HEK293 (cell line): ENCODE measurements around the gene CNKSR2.

ENCODE experiments used
- CTCF ChIA-PET: fragments of 350-600 bp; formaldehyde crosslinking; extraction: SDS; loops from one replicate; lab custom pipeline; 2021; ENCODE audit warnings: antibody characterized with exemption; lab: Yijun Ruan, JAX
- POLR2A ChIA-PET: fragments of 300-600 bp; formaldehyde crosslinking; extraction: SDS; loops from one replicate; lab custom pipeline; 2020; ENCODE audit warnings: antibody characterized with exemption, inconsistent platforms; lab: Yijun Ruan, JAX
- H3K27ac ChIP-seq: fragments of 200-500 bp; sonication (Bioruptor generic); 2 replicates; pipeline ENCODE4 v1.5.1; 2014; ENCODE audit warnings: low read depth, low read length, control low read depth, inconsistent platforms; ENCODE audit errors: extremely low read depth
- H3K36me3 ChIP-seq, 2 experiments: fragments of 200-500 bp in 1 of 2; sonication (Bioruptor generic) in 1 of 2; 1 replicate in 1 of 2; 2 replicates in 1 of 2; pipeline ENCODE4 v1.5.1; 2014 to 2017; ENCODE audit warnings: inconsistent platforms in 2 of 2, low read length in 2 of 2; ENCODE audit not compliant: control insufficient read depth in 2 of 2, insufficient read depth in 1 of 2
- H3K4me1 ChIP-seq: fragments of 200-500 bp; sonication (Bioruptor generic); 2 replicates; pipeline ENCODE4 v1.5.1; 2014; ENCODE audit warnings: mild to moderate bottlenecking, low read length, inconsistent platforms; ENCODE audit not compliant: control insufficient read depth, insufficient read depth
- H3K4me3 ChIP-seq: 2 replicates; pipeline ENCODE4 v1.5.1; 2011; ENCODE audit warnings: low read depth, mild to moderate bottlenecking, control low read depth, low read length, moderate library complexity
- H3K9me3 ChIP-seq: fragments of 200-500 bp; sonication (Bioruptor generic); 2 replicates; pipeline ENCODE4 v1.5.1; 2014; ENCODE audit warnings: low read depth, low read length, inconsistent platforms; ENCODE audit not compliant: control insufficient read depth, insufficient read depth
- CTCF ChIP-seq: fragments of 450-650 bp; formaldehyde crosslinking; IDR thresholded peaks from 2 replicates; pipeline ENCODE4 v1.5.1; 2016; ENCODE audit warnings: missing biosample characterization, missing genetic modification characterization
- GLIS1 ChIP-seq: fragments of 450-650 bp; formaldehyde crosslinking; IDR thresholded peaks from 2 replicates; pipeline ENCODE4 v1.5.1; 2016; ENCODE audit warnings: missing biosample characterization, missing genetic modification characterization
- KLF10 ChIP-seq: fragments of 450-650 bp; IDR thresholded peaks from 2 replicates; pipeline ENCODE4 v1.5.1; 2018; ENCODE audit warnings: missing biosample characterization, mild to moderate bottlenecking, missing genetic modification characterization
- KLF17 ChIP-seq: fragments of 450-650 bp; formaldehyde crosslinking; IDR thresholded peaks from 2 replicates; pipeline ENCODE4 v1.5.1; 2016; ENCODE audit warnings: missing biosample characterization, missing genetic modification characterization
- KLF9 ChIP-seq: fragments of 450-650 bp; formaldehyde crosslinking; IDR thresholded peaks from 2 replicates; pipeline ENCODE4 v1.5.1; 2016; ENCODE audit warnings: missing biosample characterization, missing genetic modification characterization, low read depth
- REPIN1 ChIP-seq: fragments of 450-650 bp; formaldehyde crosslinking; IDR thresholded peaks from 2 replicates; pipeline ENCODE4 v1.5.1; 2017; ENCODE audit warnings: missing biosample characterization, missing genetic modification characterization, low read depth
- SALL2 ChIP-seq: fragments of 450-650 bp; formaldehyde crosslinking; IDR thresholded peaks from 2 replicates; pipeline ENCODE4 v1.5.0; 2017; ENCODE audit warnings: missing biosample characterization, mild to moderate bottlenecking, missing genetic modification characterization, borderline replicate concordance
- YY1 ChIP-seq: fragments of 450-650 bp; formaldehyde crosslinking; IDR thresholded peaks from 2 replicates; pipeline ENCODE4 v1.5.1; 2018; ENCODE audit warnings: missing biosample characterization, missing genetic modification characterization
- ZBTB8A ChIP-seq: fragments of 450-650 bp; formaldehyde crosslinking; IDR thresholded peaks from 2 replicates; pipeline ENCODE4 v1.5.1; 2016; ENCODE audit warnings: missing biosample characterization, missing genetic modification characterization
- ZEB2 ChIP-seq: fragments of 450-650 bp; formaldehyde crosslinking; IDR thresholded peaks from 2 replicates; pipeline ENCODE4 v1.5.1; 2016; ENCODE audit warnings: missing biosample characterization, missing genetic modification characterization
- ZFP3 ChIP-seq: fragments of 450-650 bp; formaldehyde crosslinking; IDR thresholded peaks from 2 replicates; pipeline ENCODE4 v1.5.1; 2016; ENCODE audit warnings: low read depth, missing biosample characterization, missing genetic modification characterization
- ZFP69B ChIP-seq: fragments of 450-650 bp; formaldehyde crosslinking; IDR thresholded peaks from 2 replicates; pipeline ENCODE4 v1.5.1; 2016; ENCODE audit warnings: missing biosample characterization, missing genetic modification characterization
- ZNF114 ChIP-seq: fragments of 450-650 bp; formaldehyde crosslinking; IDR thresholded peaks from 2 replicates; pipeline ENCODE4 v1.5.0; 2017; ENCODE audit warnings: missing biosample characterization, missing genetic modification characterization
- ZNF146 ChIP-seq: fragments of 450-650 bp; formaldehyde crosslinking; IDR thresholded peaks from 2 replicates; pipeline ENCODE4 v1.5.1; 2016; ENCODE audit warnings: missing biosample characterization, missing genetic modification characterization
- ZNF157 ChIP-seq: fragments of 450-650 bp; formaldehyde crosslinking; IDR thresholded peaks from 2 replicates; pipeline ENCODE4 v1.5.1; 2016; ENCODE audit warnings: missing biosample characterization, missing genetic modification characterization
- ZNF169 ChIP-seq: fragments of 450-650 bp; formaldehyde crosslinking; IDR thresholded peaks from 2 replicates; pipeline ENCODE4 v1.5.1; 2016; ENCODE audit warnings: missing biosample characterization, missing genetic modification characterization
- ZNF174 ChIP-seq: fragments of 450-650 bp; formaldehyde crosslinking; IDR thresholded peaks from 2 replicates; pipeline ENCODE4 v1.5.0; 2017; ENCODE audit warnings: missing biosample characterization, mild to moderate bottlenecking, missing genetic modification characterization
- ZNF223 ChIP-seq: fragments of 450-650 bp; formaldehyde crosslinking; IDR thresholded peaks from 2 replicates; pipeline ENCODE4 v1.5.1; 2016; ENCODE audit warnings: missing biosample characterization, missing genetic modification characterization
- ZNF248 ChIP-seq: fragments of 450-650 bp; formaldehyde crosslinking; IDR thresholded peaks from 2 replicates; pipeline ENCODE4 v1.5.1; 2017; ENCODE audit warnings: missing biosample characterization, missing genetic modification characterization
- ZNF280C ChIP-seq: fragments of 450-650 bp; formaldehyde crosslinking; IDR thresholded peaks from 2 replicates; pipeline ENCODE4 v1.5.1; 2016; ENCODE audit warnings: missing biosample characterization, missing genetic modification characterization
- ZNF341 ChIP-seq: fragments of 450-650 bp; formaldehyde crosslinking; IDR thresholded peaks from 2 replicates; pipeline ENCODE4; 2016; ENCODE audit warnings: low read depth, missing biosample characterization, missing genetic modification characterization
- ZNF398 ChIP-seq: fragments of 450-650 bp; formaldehyde crosslinking; IDR thresholded peaks from 2 replicates; pipeline ENCODE4 v1.5.1; 2017; ENCODE audit warnings: missing biosample characterization, missing genetic modification characterization
- ZNF416 ChIP-seq: fragments of 450-650 bp; formaldehyde crosslinking; IDR thresholded peaks from 2 replicates; pipeline ENCODE4 v1.5.1; 2016; ENCODE audit warnings: missing biosample characterization, missing genetic modification characterization
- ZNF426 ChIP-seq: fragments of 450-650 bp; formaldehyde crosslinking; IDR thresholded peaks from 2 replicates; pipeline ENCODE4 v1.5.1; 2017; ENCODE audit warnings: missing biosample characterization, missing genetic modification characterization, mild to moderate bottlenecking, inconsistent platforms, moderate library complexity
- ZNF473 ChIP-seq: fragments of 450-650 bp; formaldehyde crosslinking; IDR thresholded peaks from 2 replicates; pipeline ENCODE4 v1.5.1; 2017; ENCODE audit warnings: missing biosample characterization, missing genetic modification characterization
- ZNF530 ChIP-seq: fragments of 450-650 bp; formaldehyde crosslinking; IDR thresholded peaks from 2 replicates; pipeline ENCODE4 v1.5.1; 2016; ENCODE audit warnings: low read depth, missing biosample characterization, missing genetic modification characterization
- ZNF555 ChIP-seq: fragments of 450-650 bp; formaldehyde crosslinking; conservative IDR thresholded peaks from 2 replicates; pipeline ENCODE4 v1.5.1; 2017; ENCODE audit warnings: missing biosample characterization, mild to moderate bottlenecking, missing genetic modification characterization, inconsistent platforms
- ZNF558 ChIP-seq: fragments of 450-650 bp; formaldehyde crosslinking; IDR thresholded peaks from 2 replicates; pipeline ENCODE4 v1.5.1; 2016; ENCODE audit warnings: missing biosample characterization, missing genetic modification characterization
- ZNF707 ChIP-seq: fragments of 450-650 bp; formaldehyde crosslinking; IDR thresholded peaks from 2 replicates; pipeline ENCODE4 v1.5.1; 2016; ENCODE audit warnings: missing biosample characterization, missing genetic modification characterization

CNKSR2 gene

DNA sequence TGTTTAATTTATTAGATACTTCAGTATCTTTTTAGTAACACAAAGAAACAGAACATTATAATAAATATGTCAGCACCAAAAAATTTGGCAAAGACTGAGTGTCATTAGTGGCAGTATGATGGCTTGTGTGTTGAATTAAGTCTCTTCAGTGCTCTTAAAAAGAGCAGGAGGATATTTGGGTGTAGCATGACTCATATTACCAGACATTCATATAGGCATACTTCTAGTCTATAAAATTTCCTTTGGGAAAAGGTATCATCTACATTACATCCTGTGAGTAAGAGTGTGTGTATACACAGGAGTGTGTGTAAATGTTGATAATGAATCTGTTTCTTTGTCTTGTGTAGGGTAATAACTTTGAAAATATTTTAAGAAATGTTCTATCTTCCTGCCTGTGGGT, 135.7 kb downstream of the CNKSR2 start:
- no peaks in the 10 kb centered on the region for H3K9me3 ChIP-seq
- no peak overlapping the region for H3K4me3 ChIP-seq
- H3K36me3 ChIP-seq: no peaks in the 10 kb centered on the region
- no peak overlapping the region for H3K27ac ChIP-seq
- POLR2A ChIA-PET: no interaction called here
- CTCF ChIA-PET: no interaction called here
- H3K4me1 ChIP-seq: no peaks in the 10 kb centered on the region
- TF ChIP-seq ZNF174: no peak
- no peak for TF ChIP-seq ZNF114
- no peak for TF ChIP-seq ZNF555
- no peak for TF ChIP-seq ZNF169
- no peak for TF ChIP-seq ZNF248 (tag by site-specific recombination)
- TF ChIP-seq ZBTB8A (tag by site-specific recombination): no peak
- TF ChIP-seq KLF17 (tag by site-specific recombination): no peak
- TF ChIP-seq ZFP69B (tag by site-specific recombination): no peak
- no peak for TF ChIP-seq ZNF280C (tag by site-specific recombination)
- no peak for TF ChIP-seq ZFP3 (tag by site-specific recombination)

DNA sequence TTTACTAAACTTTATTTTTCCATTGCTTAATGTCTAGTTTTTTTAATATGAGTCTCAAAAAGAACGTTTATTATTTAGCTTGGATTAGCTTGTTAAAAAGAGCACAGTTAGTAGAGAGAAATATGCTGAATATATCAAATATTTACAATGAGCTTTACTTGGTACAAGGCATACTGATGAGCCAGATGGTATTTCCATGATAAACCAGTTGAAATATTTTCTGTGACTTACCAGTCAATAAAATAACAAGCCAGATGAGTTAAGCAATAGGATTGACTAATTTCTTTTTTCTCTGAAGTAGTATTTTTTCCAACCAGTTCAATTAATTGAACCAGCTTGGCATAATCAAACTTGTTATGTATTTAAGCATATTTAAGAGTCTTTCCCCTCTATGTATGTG, 149.8 kb downstream of the CNKSR2 start:
- CTCF ChIA-PET: no interaction called here
- Histone ChIP-seq H3K36me3 (no peaks in the 10 kb centered on the region; a peak in 1 of 3 replicates), H3K4me1 (no peaks in the 10 kb centered on the region), H3K9me3 (no peaks in the 10 kb centered on the region), H3K4me3 (no peak overlapping the region), H3K27ac (no peak overlapping the region)
- TF ChIP-seq GLIS1 (tag by site-specific recombination) (no peak), ZNF157 (tag by site-specific recombination) (no peak), ZNF473 (tag by site-specific recombination) (no peak), ZNF398 (tag by site-specific recombination) (no peak), YY1 (tag by site-specific recombination) (no peak), ZNF707 (no peak), KLF10 (tag by site-specific recombination) (no peak), ZNF416 (tag by site-specific recombination) (no peak), ZNF530 (tag by site-specific recombination) (no peak), ZNF223 (tag by site-specific recombination) (no peak), ZNF169 (no peak), ZNF558 (tag by site-specific recombination) (no peak), KLF9 (tag by site-specific recombination) (no peak), ZNF146 (tag by site-specific recombination) (no peak), ZEB2 (tag by site-specific recombination) (no peak), CTCF (no peak), ZNF426 (no peak), ZNF341 (tag by site-specific recombination) (no peak), REPIN1 (tag by site-specific recombination) (no peak), SALL2 (tag by site-specific recombination) (no peak)
- POLR2A ChIA-PET: no interaction called here
